ENCODE results near the gene LPCAT1.

The LPCAT1 gene

DNA sequence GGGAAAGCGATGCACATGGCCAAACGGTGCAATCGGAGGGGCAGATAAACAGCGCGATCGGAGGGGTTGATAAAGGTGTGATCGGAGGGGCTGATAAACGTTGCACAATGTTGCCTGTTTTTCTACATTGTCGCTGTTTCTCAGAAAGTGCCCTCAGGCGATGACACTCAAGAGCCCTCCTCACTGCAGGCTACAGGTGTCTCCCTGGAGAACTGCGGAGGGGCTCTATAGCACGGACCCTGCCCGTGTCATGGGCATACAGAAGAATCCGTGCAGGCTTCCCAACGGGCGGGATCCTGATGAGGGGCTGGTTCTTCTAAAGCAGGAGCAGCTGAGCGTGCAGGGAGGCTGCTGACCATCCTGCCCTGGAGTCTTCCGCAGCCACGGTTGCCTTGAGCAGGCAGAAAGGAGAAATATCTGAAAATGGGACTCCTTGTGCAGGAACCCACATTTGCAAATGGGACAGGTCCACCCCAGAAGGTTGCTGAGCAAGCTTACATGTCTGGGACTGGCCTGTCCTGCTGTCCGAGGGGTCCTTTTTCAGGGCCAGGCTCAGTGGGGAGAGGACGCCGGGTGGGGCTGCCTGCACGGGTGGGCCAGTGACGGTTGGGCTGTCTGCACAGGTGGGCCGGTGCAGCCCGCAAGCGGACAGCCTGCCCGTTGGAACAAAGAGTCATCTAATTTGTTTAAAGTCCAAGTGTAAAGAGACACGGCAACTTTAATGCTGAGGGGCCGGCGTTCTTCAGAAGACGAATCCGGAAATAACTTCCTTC lies 25.1 kb upstream of the LPCAT1 start:
- no peaks in the 10 kb centered on the region for H3K4me1 Mint-ChIP-seq
- no peak for DNase-seq
- CTCF ChIA-PET = no interaction called here
- H3K4me3 Mint-ChIP-seq = no peak overlapping the region
- no peak overlapping the region for H3K27ac Mint-ChIP-seq
- H3K27me3 Mint-ChIP-seq = peaks cover 8% of the 10 kb centered on the region
- no peaks in the 10 kb centered on the region for H3K9me3 Mint-ChIP-seq
- H3K36me3 Mint-ChIP-seq = no peaks in the 10 kb centered on the region

DNA sequence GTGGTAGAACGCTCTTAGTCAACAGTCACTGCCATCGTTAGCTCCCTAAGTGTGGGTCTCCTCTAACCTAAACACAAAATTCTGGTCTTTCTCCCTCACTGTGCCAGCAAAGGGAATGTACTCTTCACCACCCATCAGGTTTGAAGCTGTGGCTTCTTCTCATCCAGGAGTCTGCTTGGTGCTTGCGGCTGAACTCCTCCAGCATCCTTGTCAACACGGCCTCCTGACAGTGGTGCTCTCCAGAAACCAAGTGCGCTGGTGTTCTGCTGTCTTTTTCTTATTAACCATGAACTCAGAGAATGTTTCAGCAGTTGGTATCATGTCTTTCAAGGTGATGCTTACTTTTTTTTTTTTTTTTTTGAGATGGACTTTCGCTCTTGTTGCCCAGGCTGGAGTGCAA lies 23.9 kb upstream of the LPCAT1 start:
- H3K36me3 Mint-ChIP-seq = no peaks in the 10 kb centered on the region
- DNase-seq = no peak
- H3K27ac Mint-ChIP-seq = no peak overlapping the region
- no peak overlapping the region for H3K4me3 Mint-ChIP-seq
- no peaks in the 10 kb centered on the region for H3K9me3 Mint-ChIP-seq
- CTCF ChIA-PET = no interaction called here
- H3K4me1 Mint-ChIP-seq = no peaks in the 10 kb centered on the region
- peaks cover 8% of the 10 kb centered on the region for H3K27me3 Mint-ChIP-seq

DNA sequence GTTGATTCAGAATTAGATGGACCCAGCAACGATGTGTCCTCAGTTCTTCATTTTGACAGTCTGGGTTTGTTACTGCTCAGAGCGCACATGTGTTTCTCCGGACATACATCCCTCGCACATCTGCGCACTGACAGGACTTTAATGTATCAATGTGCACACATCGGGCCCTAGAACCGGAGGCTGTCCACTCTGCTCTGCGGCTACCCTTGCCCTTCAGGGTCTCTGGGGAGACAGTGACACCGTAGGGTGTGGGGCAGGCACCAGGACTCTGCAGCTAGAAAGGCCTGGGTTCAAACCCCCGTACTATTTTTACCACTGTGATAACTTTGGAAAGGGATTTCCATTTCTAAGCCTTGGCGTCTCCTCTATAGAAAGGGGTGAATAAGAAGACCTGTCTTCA lies 23.5 kb upstream of the LPCAT1 start:
- H3K9me3 Mint-ChIP-seq = no peaks in the 10 kb centered on the region
- no peaks in the 10 kb centered on the region for H3K36me3 Mint-ChIP-seq
- H3K4me3 Mint-ChIP-seq = no peak overlapping the region
- peaks cover 8% of the 10 kb centered on the region for H3K27me3 Mint-ChIP-seq
- CTCF ChIA-PET = no interaction called here
- DNase-seq = no peak
- H3K4me1 Mint-ChIP-seq = no peaks in the 10 kb centered on the region
- no peak overlapping the region for H3K27ac Mint-ChIP-seq

DNA sequence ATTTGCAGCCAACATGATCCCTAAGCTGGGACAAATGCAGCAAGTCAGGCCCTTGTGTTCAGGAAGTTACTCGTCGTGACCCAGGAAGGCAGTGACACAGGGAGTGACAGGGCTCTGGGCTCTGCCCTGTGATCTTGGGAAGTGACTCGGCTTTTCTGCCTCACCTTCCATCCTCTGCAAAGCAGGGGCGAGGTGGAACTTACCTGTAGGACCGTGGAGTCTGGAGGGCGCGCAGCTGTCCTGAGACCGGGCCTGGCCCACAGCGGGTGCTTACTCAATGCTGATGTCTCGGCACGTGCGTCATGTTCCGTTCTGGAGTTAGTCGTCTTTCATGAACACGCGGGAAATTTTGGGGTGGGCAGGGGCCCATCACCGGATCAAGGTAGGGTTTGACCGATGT lies 22.8 kb upstream of the LPCAT1 start:
- Mint-ChIP-seq H3K9me3 (no peaks in the 10 kb centered on the region), H3K4me3 (no peak overlapping the region), H3K27me3 (peaks cover 2% of the 10 kb centered on the region), H3K27ac (no peak overlapping the region), H3K36me3 (no peaks in the 10 kb centered on the region), H3K4me1 (no peaks in the 10 kb centered on the region)
- peak; percentile 15 for DNase-seq
- CTCF ChIA-PET = no interaction called here

DNA sequence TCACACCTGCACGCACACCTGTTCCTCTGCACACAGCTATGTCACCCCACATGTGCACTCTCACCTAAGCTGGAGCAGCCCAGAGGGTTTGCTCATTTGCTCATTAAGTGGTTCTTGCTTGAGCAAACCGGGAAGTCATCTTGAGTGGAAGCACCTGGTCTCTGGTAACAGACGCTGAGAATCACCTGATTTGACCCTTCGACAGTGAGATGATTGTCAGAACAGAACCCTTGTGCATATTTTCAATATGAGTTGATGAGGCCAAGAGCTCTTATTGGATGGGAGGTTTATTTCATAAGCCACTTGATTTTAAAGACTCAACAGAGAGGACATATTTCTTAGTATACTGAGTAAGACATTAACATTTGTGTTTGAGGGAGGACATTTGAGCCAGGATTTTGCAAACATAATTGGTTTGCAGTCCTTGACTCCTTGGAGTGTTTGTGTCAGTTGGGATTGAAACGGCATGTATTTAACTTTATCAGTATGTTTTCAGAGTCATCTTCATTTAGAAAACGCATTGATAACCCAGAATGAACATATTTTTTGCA lies 22.1 kb upstream of the LPCAT1 start:
- H3K9me3 Mint-ChIP-seq = no peaks in the 10 kb centered on the region
- CTCF ChIA-PET = no interaction called here
- H3K27ac Mint-ChIP-seq = no peak overlapping the region
- H3K4me1 Mint-ChIP-seq = no peaks in the 10 kb centered on the region
- no peaks in the 10 kb centered on the region for H3K36me3 Mint-ChIP-seq
- DNase-seq = peak; percentile 14
- no peak overlapping the region for H3K4me3 Mint-ChIP-seq
- H3K27me3 Mint-ChIP-seq = no peaks in the 10 kb centered on the region

DNA sequence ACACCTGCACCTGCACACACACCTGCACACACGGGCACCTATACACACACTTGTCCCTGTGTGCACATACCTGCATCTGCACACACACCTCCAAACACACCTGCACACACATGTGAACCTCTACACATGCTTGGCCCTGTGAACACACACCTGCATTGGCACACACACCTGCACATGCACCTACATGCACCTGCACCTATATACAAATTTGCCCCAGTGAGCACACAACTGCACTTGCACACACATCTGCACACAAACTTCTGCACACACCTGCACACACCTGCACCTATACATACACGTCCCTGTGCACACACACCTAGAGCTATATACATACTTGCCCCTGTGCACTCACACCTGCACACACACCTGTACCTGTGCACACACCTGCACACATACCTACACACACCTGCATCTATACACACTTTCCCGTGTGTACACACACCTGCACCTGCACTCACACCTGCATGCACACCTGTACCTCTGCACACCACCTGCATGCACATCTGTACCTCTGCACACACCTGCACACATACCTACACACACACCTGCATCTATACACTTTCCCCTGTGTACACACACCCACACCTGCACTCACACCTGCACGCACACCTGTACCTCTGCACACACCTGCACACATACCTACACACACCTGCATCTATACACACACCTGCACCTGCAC lies 21.5 kb upstream of the LPCAT1 start:
- CTCF ChIA-PET = no interaction called here
- Mint-ChIP-seq H3K4me1 (no peaks in the 10 kb centered on the region), H3K27me3 (no peaks in the 10 kb centered on the region), H3K9me3 (no peaks in the 10 kb centered on the region), H3K27ac (no peak overlapping the region), H3K36me3 (no peaks in the 10 kb centered on the region), H3K4me3 (no peak overlapping the region)
- DNase-seq = no peak

DNA sequence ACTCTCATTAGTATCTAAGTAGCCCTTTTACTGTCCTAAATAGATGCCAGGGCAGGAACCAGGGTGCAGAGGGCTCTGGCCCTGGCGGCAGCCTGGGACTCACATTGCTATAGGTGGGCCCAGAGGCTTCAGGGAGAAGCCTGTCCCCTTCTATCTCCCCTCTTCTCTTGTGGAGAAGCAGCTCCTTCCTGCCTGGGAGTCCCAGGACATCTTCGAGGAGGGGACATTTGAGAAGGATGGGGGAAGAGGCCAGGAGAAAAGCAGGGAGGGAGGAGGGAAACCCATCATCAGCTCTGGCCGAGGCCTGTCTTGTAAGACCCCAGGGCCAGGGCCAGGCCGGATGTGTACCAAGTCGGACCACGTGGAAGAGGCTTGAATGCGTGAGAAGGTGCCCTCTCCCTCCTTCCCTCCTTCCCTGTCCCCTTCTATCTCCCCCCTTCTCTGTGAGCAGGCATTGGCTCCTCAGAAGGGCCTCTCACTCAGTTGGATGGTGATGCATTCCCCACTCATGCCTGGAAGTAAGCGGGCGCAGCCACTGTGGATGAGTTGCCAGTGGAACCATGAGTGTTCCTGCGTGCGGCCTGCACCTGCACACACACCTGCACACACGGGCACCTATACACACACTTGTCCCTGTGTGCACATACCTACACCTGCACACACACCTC lies 20.7 kb upstream of the LPCAT1 start:
- CTCF ChIA-PET = no interaction called here
- H3K27me3 Mint-ChIP-seq = no peaks in the 10 kb centered on the region

DNA sequence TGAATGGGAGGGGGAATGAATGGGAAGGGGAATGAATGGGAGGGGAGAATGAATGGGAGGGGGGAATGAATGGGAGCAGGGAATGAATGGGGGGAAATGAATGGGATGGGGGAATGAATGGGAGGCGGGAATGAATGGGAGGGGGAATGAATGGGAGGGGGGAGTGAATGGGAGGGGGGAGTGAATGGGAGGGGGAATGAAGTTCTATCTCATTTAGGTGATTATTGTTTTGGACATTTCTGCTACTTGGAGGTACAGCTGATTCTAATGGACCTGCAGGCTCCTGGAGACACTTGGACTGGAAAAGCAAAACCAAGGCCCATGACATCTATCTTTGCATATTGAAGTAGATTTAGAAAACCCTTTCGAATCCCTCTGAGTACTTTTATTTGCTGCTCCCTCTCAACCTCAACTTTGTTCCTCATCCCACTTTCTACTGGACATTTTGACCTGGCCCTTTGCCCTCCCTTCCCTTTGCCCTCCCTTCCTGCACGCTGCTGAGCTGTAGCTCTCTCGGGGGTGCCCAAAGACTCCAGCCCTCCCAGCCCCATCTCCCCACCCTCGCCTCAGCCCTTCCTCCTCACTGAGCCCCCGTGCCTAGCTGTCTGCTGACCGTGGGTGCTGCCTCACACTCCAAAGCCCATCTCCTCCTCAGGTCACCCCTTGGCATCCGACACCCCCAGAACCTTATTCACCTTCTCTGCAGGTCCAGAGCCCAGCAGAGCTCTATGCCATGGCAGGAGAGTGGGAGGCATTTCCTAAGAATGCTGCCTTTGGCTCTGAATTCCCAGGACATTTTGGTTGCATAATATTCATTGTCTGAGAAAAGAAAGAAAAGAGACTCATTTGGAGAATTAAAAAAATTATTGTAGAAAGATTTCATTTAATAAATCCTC lies 19.9 kb upstream of the LPCAT1 start:
- no peak overlapping the region for H3K4me3 Mint-ChIP-seq
- CTCF ChIA-PET = interaction anchor here (0.9 kb wide), 1 partner anchor 16 kb away, joined by 3 read pairs; no protein-coding TSS in a partner anchor
- H3K4me1 Mint-ChIP-seq = no peaks in the 10 kb centered on the region
- no peak overlapping the region for H3K27ac Mint-ChIP-seq
- H3K36me3 Mint-ChIP-seq = no peaks in the 10 kb centered on the region
- DNase-seq = peak; percentile 5
- peaks cover 4% of the 10 kb centered on the region for H3K9me3 Mint-ChIP-seq
- H3K27me3 Mint-ChIP-seq = no peaks in the 10 kb centered on the region

More for the DNA sequence above, 20.7 kb upstream of the LPCAT1 start:
- H3K4me3 Mint-ChIP-seq = no peak overlapping the region
- no peaks in the 10 kb centered on the region for H3K9me3 Mint-ChIP-seq
- H3K4me1 Mint-ChIP-seq = no peaks in the 10 kb centered on the region
- H3K36me3 Mint-ChIP-seq = no peaks in the 10 kb centered on the region
- no peak overlapping the region for H3K27ac Mint-ChIP-seq
- DNase-seq = no peak

DNA sequence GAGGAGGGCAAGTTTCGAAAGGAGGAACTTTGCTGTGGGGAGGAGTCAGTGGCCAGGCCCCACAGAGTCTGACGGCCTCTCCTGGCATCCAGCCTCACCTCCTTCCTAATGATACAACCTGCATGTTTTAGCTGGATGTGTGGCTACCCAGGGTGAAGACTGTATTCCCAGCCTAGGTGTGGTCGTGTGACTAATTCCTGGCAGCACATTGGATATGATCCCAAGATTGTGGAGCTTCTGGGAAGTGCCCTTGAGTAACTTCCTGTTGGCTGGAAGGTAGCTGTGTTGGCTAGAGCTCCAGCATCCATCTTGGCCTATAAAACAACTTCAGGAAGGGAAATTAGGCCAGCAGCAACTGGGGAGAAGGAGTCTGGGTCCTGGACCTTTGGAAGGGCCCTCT lies 19.0 kb upstream of the LPCAT1 start:
- H3K4me3 Mint-ChIP-seq = no peak overlapping the region
- no peaks in the 10 kb centered on the region for H3K27me3 Mint-ChIP-seq
- H3K27ac Mint-ChIP-seq = no peak overlapping the region
- peaks cover 4% of the 10 kb centered on the region for H3K9me3 Mint-ChIP-seq
- no peaks in the 10 kb centered on the region for H3K4me1 Mint-ChIP-seq
- peak; percentile 12 for DNase-seq
- H3K36me3 Mint-ChIP-seq = no peaks in the 10 kb centered on the region
- CTCF ChIA-PET = interaction anchor here (0.9 kb wide), 1 partner anchor 16 kb away, joined by 3 read pairs; no protein-coding TSS in a partner anchor

DNA sequence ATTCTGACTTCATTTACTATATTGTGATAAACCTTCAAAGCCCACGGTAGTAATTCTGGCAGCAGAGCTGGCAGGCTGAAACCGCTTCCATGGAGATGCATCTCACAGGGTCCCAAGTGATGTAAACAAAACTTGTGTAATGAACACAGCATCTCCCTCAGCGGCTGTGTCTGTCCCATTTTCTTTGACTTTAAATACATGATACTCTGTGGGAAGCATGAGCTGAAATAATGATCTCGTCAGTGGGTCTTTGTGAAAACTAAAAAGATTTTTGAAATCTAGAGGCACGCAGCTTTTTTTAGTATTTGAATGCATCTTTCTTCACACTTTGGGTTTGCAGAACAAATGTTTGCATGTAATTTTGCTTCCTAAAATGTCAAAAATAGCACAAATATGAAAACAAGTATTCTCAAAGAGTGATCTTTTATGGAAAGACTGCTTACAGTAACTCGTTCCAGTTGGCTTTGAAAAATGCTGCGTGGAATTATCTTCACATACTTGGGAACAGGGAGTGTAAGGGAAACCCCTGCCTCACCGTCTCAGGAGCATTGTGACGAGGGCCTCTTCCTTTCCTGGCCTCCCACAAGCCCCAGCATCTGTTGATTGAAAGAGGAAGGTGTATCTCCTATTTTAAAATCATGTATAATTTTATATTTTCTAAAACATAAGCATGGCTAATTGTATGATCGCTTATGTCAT lies 18.1 kb upstream of the LPCAT1 start:
- Mint-ChIP-seq H3K4me3 (no peak overlapping the region), H3K4me1 (peaks cover 7% of the 10 kb centered on the region), H3K36me3 (no peaks in the 10 kb centered on the region), H3K27me3 (no peaks in the 10 kb centered on the region), H3K9me3 (peaks cover 4% of the 10 kb centered on the region), H3K27ac (no peak overlapping the region)
- no peak for DNase-seq
- CTCF ChIA-PET = no interaction called here

DNA sequence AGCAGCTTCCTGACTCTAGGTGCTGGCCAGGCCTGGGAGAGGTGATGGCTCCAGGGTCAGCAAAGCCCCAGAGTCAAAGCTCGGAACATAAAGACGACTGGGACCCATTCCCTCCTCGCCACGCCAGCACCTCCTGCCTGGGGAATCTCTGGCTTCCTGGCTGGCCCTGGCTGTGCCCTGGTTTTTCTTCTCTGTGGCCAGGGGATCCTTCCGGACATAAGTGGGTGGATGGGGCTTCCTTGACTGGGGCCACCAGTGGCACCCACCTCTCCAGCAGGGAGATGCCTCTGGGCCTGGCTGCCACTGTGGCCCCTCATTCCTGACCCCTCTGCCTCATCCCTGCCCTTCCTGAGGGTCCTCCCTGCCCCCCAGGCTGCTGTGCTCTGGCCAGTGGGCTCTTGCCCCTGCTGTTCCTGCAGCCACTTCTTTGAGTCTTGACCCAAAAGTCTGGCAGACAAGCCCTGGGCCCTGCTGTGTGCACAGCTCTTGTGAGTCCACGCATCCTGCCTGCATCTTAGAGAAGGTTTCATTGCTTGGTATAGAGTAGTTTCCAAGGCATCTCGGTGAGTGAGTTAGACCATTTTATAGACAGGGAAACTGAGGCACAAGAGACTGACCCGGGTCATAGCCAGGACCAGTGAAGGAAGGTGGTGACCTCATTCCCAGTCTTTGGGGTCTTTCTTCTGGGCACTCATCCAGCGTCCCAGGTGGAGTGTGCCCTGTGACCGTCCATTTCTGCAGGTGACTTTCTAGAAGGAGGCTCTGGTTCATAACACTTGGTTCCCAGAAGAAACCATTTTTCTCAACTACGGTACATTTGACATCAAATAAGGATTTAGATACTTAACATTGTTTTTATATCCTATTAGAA lies 17.3 kb upstream of the LPCAT1 start:
- Mint-ChIP-seq H3K27me3 (no peaks in the 10 kb centered on the region), H3K36me3 (no peaks in the 10 kb centered on the region), H3K9me3 (peaks cover 4% of the 10 kb centered on the region), H3K27ac (no peak overlapping the region), H3K4me3 (no peak overlapping the region), H3K4me1 (peaks cover 15% of the 10 kb centered on the region)
- DNase-seq = peak; percentile 18
- CTCF ChIA-PET = no interaction called here

DNA sequence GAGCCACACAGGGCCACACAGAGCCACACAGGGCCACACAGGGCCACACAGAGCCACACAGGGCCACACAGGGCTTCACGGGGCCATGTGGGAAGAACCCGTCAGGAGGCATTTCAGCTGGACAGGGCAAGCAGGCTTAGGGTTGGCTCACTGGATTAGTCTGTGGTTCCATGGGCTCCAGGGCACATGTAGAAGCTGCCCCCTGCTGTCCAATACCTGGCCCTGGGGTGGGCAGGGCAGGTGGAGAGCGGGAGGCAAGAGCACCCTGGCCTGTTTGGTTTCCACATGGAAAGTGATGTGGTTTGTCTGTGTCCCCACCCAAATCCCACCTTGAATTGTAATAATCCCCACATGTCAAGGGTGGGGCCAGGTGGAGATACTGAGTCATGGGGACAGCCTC lies 16.4 kb upstream of the LPCAT1 start:
- Mint-ChIP-seq H3K4me3 (no peak overlapping the region), H3K27ac (no peak overlapping the region)
- DNase-seq = peak; percentile 20

More for the DNA sequence above, 16.4 kb upstream of the LPCAT1 start:
- Mint-ChIP-seq H3K36me3 (no peaks in the 10 kb centered on the region), H3K4me1 (peaks cover 23% of the 10 kb centered on the region), H3K9me3 (peaks cover 4% of the 10 kb centered on the region), H3K27me3 (no peaks in the 10 kb centered on the region)
- CTCF ChIA-PET = no interaction called here
